Measurements from ENCODE around the gene RBM20.

DNA sequence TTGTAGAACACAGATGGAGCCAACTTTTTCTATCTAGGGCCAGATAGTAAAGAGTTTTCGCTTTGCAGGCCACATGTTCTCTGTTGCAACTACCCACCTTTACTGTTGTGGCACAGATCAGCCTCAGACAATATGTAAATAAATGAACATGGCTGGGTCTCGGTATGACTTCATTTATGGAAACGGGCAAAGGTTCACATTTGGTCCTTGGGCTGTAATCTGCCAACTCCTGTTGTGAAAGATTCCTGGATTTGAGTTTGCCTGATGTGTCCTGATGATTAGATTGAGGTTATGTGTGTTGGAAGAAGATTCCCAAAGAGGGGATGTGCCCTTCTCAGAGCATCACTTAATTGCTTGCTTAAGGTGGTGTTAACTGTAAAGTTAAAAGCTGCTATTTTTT lies 38.2 kb downstream of the RBM20 start:
- TF ChIP-seq, protein P1, sequence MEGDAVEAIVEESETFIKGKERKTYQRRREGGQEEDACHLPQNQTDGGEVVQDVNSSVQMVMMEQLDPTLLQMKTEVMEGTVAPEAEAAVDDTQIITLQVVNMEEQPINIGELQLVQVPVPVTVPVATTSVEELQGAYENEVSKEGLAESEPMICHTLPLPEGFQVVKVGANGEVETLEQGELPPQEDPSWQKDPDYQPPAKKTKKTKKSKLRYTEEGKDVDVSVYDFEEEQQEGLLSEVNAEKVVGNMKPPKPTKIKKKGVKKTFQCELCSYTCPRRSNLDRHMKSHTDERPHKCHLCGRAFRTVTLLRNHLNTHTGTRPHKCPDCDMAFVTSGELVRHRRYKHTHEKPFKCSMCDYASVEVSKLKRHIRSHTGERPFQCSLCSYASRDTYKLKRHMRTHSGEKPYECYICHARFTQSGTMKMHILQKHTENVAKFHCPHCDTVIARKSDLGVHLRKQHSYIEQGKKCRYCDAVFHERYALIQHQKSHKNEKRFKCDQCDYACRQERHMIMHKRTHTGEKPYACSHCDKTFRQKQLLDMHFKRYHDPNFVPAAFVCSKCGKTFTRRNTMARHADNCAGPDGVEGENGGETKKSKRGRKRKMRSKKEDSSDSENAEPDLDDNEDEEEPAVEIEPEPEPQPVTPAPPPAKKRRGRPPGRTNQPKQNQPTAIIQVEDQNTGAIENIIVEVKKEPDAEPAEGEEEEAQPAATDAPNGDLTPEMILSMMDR (IDR thresholded peaks at IDR 0.05): no peak
- TF ChIP-seq POLR2A (IDR thresholded peaks at IDR 0.05): no peak
